Osteocyte (in vitro differentiated cells): ENCODE measurements around the gene BHMT. TPM values are rescaled to one million over a fixed set of nuclear protein-coding genes. Genes with fewer than 3 reads are reported as not detected.

Source experiments
- DNase-seq: peaks from one replicate; pipeline ENCODE4 v3.0.0; 2021; ENCODE audit warnings: mixed read lengths; ENCODE audit not compliant: unreplicated experiment; ENCODE audit errors: extremely low spot score
- H3K27ac Mint-ChIP-seq: one replicate; pipeline ENCODE4 v1.8.0; 2021; ENCODE audit warnings: mild to moderate bottlenecking, mixed read lengths; ENCODE audit not compliant: unreplicated experiment
- H3K27me3 Mint-ChIP-seq: one replicate; pipeline ENCODE4 v1.8.0; 2021; ENCODE audit warnings: mixed read lengths; ENCODE audit not compliant: unreplicated experiment
- H3K36me3 Mint-ChIP-seq: one replicate; pipeline ENCODE4 v1.8.0; 2021; ENCODE audit warnings: mixed read lengths; ENCODE audit not compliant: unreplicated experiment
- H3K4me1 Mint-ChIP-seq: one replicate; pipeline ENCODE4 v1.8.0; 2021; ENCODE audit warnings: mixed read lengths; ENCODE audit not compliant: unreplicated experiment
- H3K4me3 Mint-ChIP-seq: one replicate; pipeline ENCODE4 v1.8.0; 2021; ENCODE audit warnings: mild to moderate bottlenecking, moderate library complexity, mixed read lengths; ENCODE audit not compliant: unreplicated experiment
- H3K9me3 Mint-ChIP-seq: one replicate; pipeline ENCODE4 v1.8.0; 2021; ENCODE audit warnings: mixed read lengths; ENCODE audit not compliant: unreplicated experiment
- total RNA-seq: library from RNA; stranded (reverse); gene quantifications from 2 replicates; pipeline ENCODE4 v1.2.1, GENCODE V29; 2021
- TF ChIP-seq, protein P1 (sequence below): fragments of 200-600 bp; sonication (generic); IDR thresholded peaks from 2 replicates; pipeline ENCODE4 v1.5.0; 2021; ENCODE audit warnings: antibody characterized with exemption, mild to moderate bottlenecking, moderate library complexity

BHMT gene
- total RNA-seq, 1 donor from 2014 or later: not detected

DNA sequence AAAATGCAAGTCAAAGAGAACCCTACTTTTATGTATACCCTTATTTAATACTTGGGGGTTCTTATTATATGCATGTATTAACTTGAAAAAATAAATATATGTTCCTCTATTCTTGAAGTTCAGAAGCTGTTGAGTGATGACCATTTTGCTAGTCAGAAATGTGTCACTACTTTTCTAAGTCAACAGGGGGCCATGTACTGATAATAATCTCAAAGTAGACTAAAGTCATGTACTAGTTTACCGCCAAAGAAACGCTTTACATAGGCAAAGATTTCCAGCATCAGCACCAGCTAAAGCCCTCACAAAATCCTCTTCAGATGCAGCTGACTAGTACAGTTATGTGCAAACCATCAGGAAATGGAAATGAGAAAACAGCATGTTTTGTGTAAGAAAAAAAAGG, 5.7 kb upstream of the BHMT start:
- no peak for DNase-seq
- TF ChIP-seq, protein P1, sequence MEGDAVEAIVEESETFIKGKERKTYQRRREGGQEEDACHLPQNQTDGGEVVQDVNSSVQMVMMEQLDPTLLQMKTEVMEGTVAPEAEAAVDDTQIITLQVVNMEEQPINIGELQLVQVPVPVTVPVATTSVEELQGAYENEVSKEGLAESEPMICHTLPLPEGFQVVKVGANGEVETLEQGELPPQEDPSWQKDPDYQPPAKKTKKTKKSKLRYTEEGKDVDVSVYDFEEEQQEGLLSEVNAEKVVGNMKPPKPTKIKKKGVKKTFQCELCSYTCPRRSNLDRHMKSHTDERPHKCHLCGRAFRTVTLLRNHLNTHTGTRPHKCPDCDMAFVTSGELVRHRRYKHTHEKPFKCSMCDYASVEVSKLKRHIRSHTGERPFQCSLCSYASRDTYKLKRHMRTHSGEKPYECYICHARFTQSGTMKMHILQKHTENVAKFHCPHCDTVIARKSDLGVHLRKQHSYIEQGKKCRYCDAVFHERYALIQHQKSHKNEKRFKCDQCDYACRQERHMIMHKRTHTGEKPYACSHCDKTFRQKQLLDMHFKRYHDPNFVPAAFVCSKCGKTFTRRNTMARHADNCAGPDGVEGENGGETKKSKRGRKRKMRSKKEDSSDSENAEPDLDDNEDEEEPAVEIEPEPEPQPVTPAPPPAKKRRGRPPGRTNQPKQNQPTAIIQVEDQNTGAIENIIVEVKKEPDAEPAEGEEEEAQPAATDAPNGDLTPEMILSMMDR: no peak
- H3K4me1 Mint-ChIP-seq: peaks cover 9% of the 10 kb centered on the region
- no peak overlapping the region for H3K4me3 Mint-ChIP-seq
- peaks cover 68% of the 10 kb centered on the region for H3K27me3 Mint-ChIP-seq
- H3K36me3 Mint-ChIP-seq: no peaks in the 10 kb centered on the region
- H3K27ac Mint-ChIP-seq: no peak overlapping the region
- H3K9me3 Mint-ChIP-seq: no peaks in the 10 kb centered on the region

DNA sequence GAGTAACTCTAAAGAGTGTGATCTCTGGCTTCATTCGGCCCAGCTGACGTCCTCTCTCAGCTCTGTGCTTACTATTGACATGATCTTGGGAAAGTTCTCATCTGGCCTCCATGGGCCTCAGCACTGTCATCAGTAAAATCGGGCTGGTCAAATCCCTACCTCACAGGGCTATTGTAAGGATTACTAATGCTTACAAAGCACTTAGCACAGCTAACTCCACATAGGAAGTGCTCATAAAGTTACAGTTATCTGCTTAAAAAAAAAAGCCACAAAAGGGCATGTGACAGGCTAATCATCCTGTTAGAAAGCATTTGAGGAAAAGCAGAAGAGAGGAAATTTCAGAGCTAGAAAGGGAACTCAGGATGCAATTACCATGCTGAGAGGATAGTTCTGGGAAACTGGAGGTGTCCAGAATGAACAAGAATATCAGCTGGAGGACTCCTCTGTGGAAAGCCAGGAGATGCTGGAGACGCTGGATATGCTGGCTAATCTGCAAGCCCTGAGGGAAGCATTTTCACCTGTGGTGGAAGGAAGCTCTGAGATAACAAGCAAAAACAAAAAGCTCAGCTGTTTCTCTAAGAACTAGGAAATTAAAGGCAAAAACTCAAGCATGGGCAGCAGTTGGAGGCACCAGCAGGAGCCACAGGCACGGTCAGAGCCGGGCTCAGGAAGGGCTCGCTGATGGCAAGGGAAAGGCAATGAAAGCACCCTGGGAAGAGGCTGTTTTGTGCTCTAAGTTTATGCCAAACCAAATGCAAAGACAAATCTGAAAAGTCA, 4.4 kb upstream of the BHMT start:
- peaks cover 82% of the 10 kb centered on the region for H3K27me3 Mint-ChIP-seq
- H3K4me1 Mint-ChIP-seq: peaks cover 14% of the 10 kb centered on the region
- H3K36me3 Mint-ChIP-seq: no peaks in the 10 kb centered on the region
- no peak overlapping the region for H3K27ac Mint-ChIP-seq
- no peak for DNase-seq
- H3K4me3 Mint-ChIP-seq: no peak overlapping the region
- no peaks in the 10 kb centered on the region for H3K9me3 Mint-ChIP-seq
- TF ChIP-seq, protein P1: no peak

DNA sequence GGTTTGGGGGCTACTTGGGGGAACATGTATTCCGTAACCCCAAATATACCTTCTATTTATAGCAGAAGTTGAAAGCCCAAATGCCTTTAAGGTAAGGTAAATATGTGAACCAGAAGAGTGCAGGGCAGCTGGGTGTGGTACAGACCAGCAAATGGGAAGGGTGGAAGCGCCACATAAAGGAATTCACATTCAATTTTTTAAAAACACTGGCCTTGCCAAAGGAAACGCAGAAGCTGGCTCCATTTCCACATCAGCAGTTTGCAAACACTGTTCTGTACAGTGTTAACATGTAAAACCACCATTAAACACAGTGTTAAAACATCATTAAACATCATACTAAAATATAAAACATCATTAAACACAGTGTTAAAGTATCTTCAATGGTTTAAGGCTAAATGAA, 3.5 kb upstream of the BHMT start:
- Mint-ChIP-seq H3K27ac (no peak overlapping the region), H3K27me3 (peaks cover 84% of the 10 kb centered on the region)

DNA sequence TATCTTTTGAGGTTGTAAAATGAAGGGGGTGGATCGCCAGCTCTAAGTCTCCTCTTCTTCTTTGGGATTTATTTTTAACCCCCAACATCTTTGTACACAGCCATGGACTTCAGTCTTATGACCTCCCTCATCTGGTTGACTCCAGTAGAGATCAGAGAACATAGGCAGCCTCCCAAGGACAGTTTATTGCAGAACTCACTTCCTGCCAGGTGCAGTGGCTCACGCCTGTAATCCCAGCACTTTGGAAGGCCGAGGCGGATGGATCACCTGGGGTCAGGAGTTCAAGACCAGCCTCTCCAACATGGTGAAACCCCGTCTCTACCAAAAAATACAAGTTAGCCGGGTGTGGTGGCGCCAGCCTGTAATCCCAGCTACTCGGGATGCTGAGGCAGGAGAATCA, 2.8 kb upstream of the BHMT start:
- H3K27me3 Mint-ChIP-seq: peaks cover 89% of the 10 kb centered on the region
- no peak overlapping the region for H3K27ac Mint-ChIP-seq
- no peak overlapping the region for H3K4me3 Mint-ChIP-seq
- peaks cover 16% of the 10 kb centered on the region for H3K4me1 Mint-ChIP-seq
- no peaks in the 10 kb centered on the region for H3K9me3 Mint-ChIP-seq
- TF ChIP-seq, protein P1: no peak
- no peak for DNase-seq
- peaks cover 2% of the 10 kb centered on the region for H3K36me3 Mint-ChIP-seq

More for the DNA sequence above, 3.5 kb upstream of the BHMT start:
- Mint-ChIP-seq H3K36me3 (peaks cover 2% of the 10 kb centered on the region), H3K4me3 (no peak overlapping the region), H3K4me1 (peaks cover 16% of the 10 kb centered on the region), H3K9me3 (no peaks in the 10 kb centered on the region)
- DNase-seq: no peak
- TF ChIP-seq, protein P1: no peak

DNA sequence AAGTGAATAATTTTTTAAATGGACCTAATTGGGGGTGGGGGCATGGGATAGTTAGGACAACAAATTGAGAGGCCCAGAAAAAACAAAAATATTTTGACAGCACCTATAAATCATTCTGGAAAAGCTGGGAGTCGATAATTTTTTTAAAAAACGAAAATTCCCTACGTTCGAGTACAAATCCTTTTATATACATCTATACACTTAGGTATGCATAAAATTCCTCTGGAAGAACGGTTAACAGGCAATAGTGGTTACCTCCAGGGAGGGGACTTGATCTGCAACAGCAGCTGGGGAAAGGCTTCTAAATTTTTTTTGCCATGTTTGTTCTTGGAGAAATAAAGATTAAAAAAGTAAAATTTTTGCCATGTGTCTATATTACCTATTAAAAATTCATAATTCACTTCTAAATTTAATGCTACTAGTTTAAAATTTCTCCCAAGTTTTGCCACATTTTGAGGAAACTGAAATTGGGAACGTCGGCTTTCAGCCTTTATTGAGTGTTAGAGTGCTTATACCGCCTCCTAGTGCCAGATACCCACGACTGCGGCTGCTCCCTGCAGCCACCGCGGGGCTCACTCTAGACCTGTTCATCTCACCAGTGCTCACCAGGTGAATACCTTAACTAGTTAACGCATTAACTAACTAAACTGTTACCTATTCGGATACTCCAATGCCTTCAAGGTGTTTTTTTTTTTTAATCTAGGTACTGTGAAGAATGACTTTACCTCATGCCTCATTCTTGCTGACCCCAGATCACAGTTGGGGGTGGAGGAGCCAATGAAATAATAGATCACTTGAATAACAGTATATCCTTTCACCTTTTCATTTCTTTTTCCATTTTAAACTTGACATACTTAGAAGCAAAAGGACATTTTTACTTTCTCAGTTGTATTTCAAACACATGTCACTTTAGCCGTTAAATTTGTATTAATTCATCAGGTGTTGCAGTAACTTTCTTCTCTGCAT, 1.8 kb upstream of the BHMT start:
- H3K4me1 Mint-ChIP-seq: peaks cover 16% of the 10 kb centered on the region
- peaks cover 91% of the 10 kb centered on the region for H3K27me3 Mint-ChIP-seq
- peaks cover 2% of the 10 kb centered on the region for H3K36me3 Mint-ChIP-seq
- no peak overlapping the region for H3K4me3 Mint-ChIP-seq
- DNase-seq: no peak
- no peaks in the 10 kb centered on the region for H3K9me3 Mint-ChIP-seq
- no peak overlapping the region for H3K27ac Mint-ChIP-seq
- TF ChIP-seq, protein P1: peak; percentile 27
